HepG2 (cell line): Measurements from ENCODE around the gene APC2. TPM values are rescaled to one million over a fixed set of nuclear protein-coding genes. Genes with fewer than 3 reads are reported as not detected.

Experiments used
- ATAC-seq: fragments of 200-7000 bp; cut with Tn5 transposase; 3 replicates; pipeline ENCODE4 v1.9.1; 2020; ENCODE audit warnings: mild to moderate bottlenecking, moderate library complexity
- BruUV-seq: library from RNA; stranded (reverse); fragments of 400-500 nt; replicated peaks from 2 replicates; lab custom pipeline; 2021; lab: Mats Ljungman, UMichigan
- CTCF ChIA-PET: fragments of 300-600 bp; formaldehyde crosslinking; extraction: SDS; loops from one replicate; lab custom pipeline; 2021; ENCODE audit warnings: low total read pairs, inconsistent platforms, low intra/inter-chr PET ratio; lab: Yijun Ruan, JAX
- POLR2A ChIA-PET: fragments of 350-600 bp; sonication (Branson Sonifier 250); formaldehyde crosslinking; loops from one replicate; lab custom pipeline; 2020; ENCODE audit warnings: antibody characterized with exemption, inconsistent platforms; lab: Yijun Ruan, JAX
- DNase-seq: peaks from one replicate; pipeline ENCODE4 v3.0.0-alpha.2; 2015; ENCODE audit warnings: low spot score
- FAIRE-seq: peaks from 3 replicates; lab custom pipeline; 2011; peaks lifted over from hg19 to GRCh38; lab: Jason Lieb, UNC
- H2AFZ ChIP-seq: one replicate; pipeline ENCODE4 v1.6.1; 2011; ENCODE audit warnings: low read length, inconsistent platforms
- H3K27ac ChIP-seq: fragments of 300-600 bp; 3 replicates; pipeline ENCODE4 v1.8.0; 2011; ENCODE audit warnings: mixed run types, mild to moderate bottlenecking, mixed read lengths, low read length, inconsistent platforms; ENCODE audit not compliant: insufficient read depth; ENCODE audit errors: extremely low read length
- H3K27me3 ChIP-seq, 2 experiments: fragments of 200-600 bp in 1 of 2; 2 replicates in 1 of 2; 3 replicates in 1 of 2; pipeline versions ENCODE4 v1.6.0 to v1.8.0; 2011; ENCODE audit warnings: low read length in 2 of 2, mild to moderate bottlenecking in 2 of 2, moderate library complexity in 2 of 2, inconsistent platforms in 1 of 2; ENCODE audit not compliant: insufficient read depth in 2 of 2, control insufficient read depth in 1 of 2
- H3K36me3 ChIP-seq, 2 experiments: fragments of 200-600 bp in 1 of 2; replicated peaks in 1 of 2; 2 replicates in 1 of 2; 3 replicates in 1 of 2; pipeline versions ENCODE4 v1.5.1 to v1.8.0; 2011; ENCODE audit warnings: low read length in 2 of 2, inconsistent platforms in 1 of 2; ENCODE audit not compliant: insufficient read depth in 2 of 2, control insufficient read depth in 1 of 2
- H3K4me1 ChIP-seq: 2 replicates; pipeline ENCODE4 v1.5.1; 2012; ENCODE audit warnings: low read length, inconsistent platforms; ENCODE audit not compliant: insufficient read depth
- H3K4me2 ChIP-seq: 2 replicates; pipeline ENCODE4 v1.6.0; 2011; ENCODE audit warnings: low read depth, low read length, inconsistent platforms
- H3K4me3 ChIP-seq, 3 experiments: fragments of 200-600 bp in 1 of 3; sonication (generic), shearing (Covaris generic) in 1 of 3; replicated peaks in 1 of 3; 2 replicates each; pipeline ENCODE4 v1.5.1; 2011 to 2016; ENCODE audit warnings: low read length in 3 of 3, inconsistent platforms in 2 of 3, low read depth in 2 of 3, mild to moderate bottlenecking in 2 of 3, control low read depth in 1 of 3, mixed read lengths in 1 of 3; ENCODE audit not compliant: insufficient read depth in 1 of 3
- H3K79me2 ChIP-seq: one replicate; pipeline ENCODE4 v1.6.1; 2011; ENCODE audit warnings: low read length, inconsistent platforms; ENCODE audit not compliant: insufficient read depth
- H3K9ac ChIP-seq: 2 replicates; pipeline ENCODE4 v1.6.0; 2011; ENCODE audit warnings: mild to moderate bottlenecking, low read depth, low read length, inconsistent platforms; ENCODE audit not compliant: insufficient read depth
- H3K9me3 ChIP-seq: 2 replicates; pipeline ENCODE4 v1.5.1; 2012; ENCODE audit warnings: mild to moderate bottlenecking, low read length
- H4K20me1 ChIP-seq: 2 replicates; pipeline ENCODE4 v1.6.0; 2011; ENCODE audit warnings: inconsistent platforms, mild to moderate bottlenecking, low read length, moderate library complexity; ENCODE audit not compliant: insufficient read depth
- NCOA2 ChIP-seq: sonication (generic); formaldehyde crosslinking; IDR thresholded peaks from 2 replicates; pipeline ENCODE4 v1.8.0; 2022; ENCODE audit warnings: inconsistent platforms
- NFIC ChIP-seq: IDR thresholded peaks from 2 replicates; pipeline ENCODE4 v1.6.1; 2012; ENCODE audit warnings: mild to moderate bottlenecking, low read length, inconsistent platforms
- PAF1 ChIP-seq: IDR thresholded peaks from 2 replicates; pipeline ENCODE4 v1.6.1; 2016; ENCODE audit warnings: missing genetic modification reagents, missing compliant biosample characterization
- RBFOX2 ChIP-seq: fragments of 200-400 bp; formaldehyde crosslinking; IDR thresholded peaks from 2 replicates; pipeline ENCODE4 v1.6.1; 2017; ENCODE audit warnings: low read depth, mild to moderate bottlenecking, low read length
- SALL1 ChIP-seq: sonication (generic); formaldehyde crosslinking; IDR thresholded peaks from 2 replicates; pipeline ENCODE4 v1.8.0; 2022; ENCODE audit warnings: mild to moderate bottlenecking, missing genetic modification reagents
- SMAD9 ChIP-seq: sonication (generic); formaldehyde crosslinking; IDR thresholded peaks from 2 replicates; pipeline ENCODE4 v1.5.1; 2020; ENCODE audit warnings: mild to moderate bottlenecking, missing genetic modification reagents
- ZNF788 ChIP-seq: sonication (generic); formaldehyde crosslinking; IDR thresholded peaks from 2 replicates; pipeline ENCODE4 v1.5.0; 2020; ENCODE audit warnings: mild to moderate bottlenecking, missing genetic modification reagents, borderline replicate concordance
- WGBS: methylation state at CpG from one replicate; pipeline ENCODE4 v1.1.6; 2017; ENCODE audit warnings: low lambda C conversion rate; 5-methylcytosine and 5-hydroxymethylcytosine counted together
- in situ Hi-C: cut with HindIII; loops from 2 replicates; pipeline ENCODE4 v1.10.0; 2017; ENCODE audit warnings: low pct_unique_long_range_greater_than_20kb; ENCODE audit not compliant: extremely low pct_ligation_motif_present
- intact Hi-C: fragments of 100-400 bp; cut with micrococcal nuclease; formaldehyde crosslinking; loops from one replicate; pipeline ENCODE4 v1.10.0; 2022; ENCODE audit not compliant: unreplicated experiment
- polyA plus RNA-seq, 8 experiments: library from polyadenylated mRNA; depleted of rRNA in 3 of 8; stranded (reverse) in 7 of 8; unstranded in 1 of 8; fragments of >200 nt; fragmentation: Illumina TruSeq in 4 of 8; extraction: Trizol in 4 of 8; gene quantifications; 2 replicates each; pipeline versions ENCODE4 v1.2.1 to v1.2.3, GENCODE V29; 2011 to 2016; ENCODE audit warnings: low read depth in 4 of 8, missing spikeins in 1 of 8, mixed read lengths in 1 of 8; ENCODE audit not compliant: insufficient read depth in 1 of 8
- total RNA-seq, 5 experiments: library from RNA; depleted of rRNA; stranded (reverse); fragments of >200 nt; fragmentation: Illumina TruSeq; extraction: Trizol; gene quantifications; 2 replicates each; pipeline ENCODE4 v1.2.3, GENCODE V29; 2016; ENCODE audit warnings: low read depth in 1 of 5
- TF ChIP-seq, protein P1 (sequence below): sonication (generic); formaldehyde crosslinking; IDR thresholded peaks from 2 replicates; pipeline ENCODE4 v1.5.1; 2020; ENCODE audit warnings: mild to moderate bottlenecking, missing genetic modification reagents, moderate library complexity
- TF ChIP-seq, protein P2 (sequence below): sonication (generic); formaldehyde crosslinking; IDR thresholded peaks from 2 replicates; pipeline ENCODE4 v1.5.0; 2020; ENCODE audit warnings: missing genetic modification reagents, mild to moderate bottlenecking, borderline replicate concordance

Gene APC2
- total and polyA plus RNA-seq, 2 of the 13 experiments (the other 11 are each of a cell fraction or from before 2014, with no cell fraction given): 0.08 to 0.22 TPM

DNA sequence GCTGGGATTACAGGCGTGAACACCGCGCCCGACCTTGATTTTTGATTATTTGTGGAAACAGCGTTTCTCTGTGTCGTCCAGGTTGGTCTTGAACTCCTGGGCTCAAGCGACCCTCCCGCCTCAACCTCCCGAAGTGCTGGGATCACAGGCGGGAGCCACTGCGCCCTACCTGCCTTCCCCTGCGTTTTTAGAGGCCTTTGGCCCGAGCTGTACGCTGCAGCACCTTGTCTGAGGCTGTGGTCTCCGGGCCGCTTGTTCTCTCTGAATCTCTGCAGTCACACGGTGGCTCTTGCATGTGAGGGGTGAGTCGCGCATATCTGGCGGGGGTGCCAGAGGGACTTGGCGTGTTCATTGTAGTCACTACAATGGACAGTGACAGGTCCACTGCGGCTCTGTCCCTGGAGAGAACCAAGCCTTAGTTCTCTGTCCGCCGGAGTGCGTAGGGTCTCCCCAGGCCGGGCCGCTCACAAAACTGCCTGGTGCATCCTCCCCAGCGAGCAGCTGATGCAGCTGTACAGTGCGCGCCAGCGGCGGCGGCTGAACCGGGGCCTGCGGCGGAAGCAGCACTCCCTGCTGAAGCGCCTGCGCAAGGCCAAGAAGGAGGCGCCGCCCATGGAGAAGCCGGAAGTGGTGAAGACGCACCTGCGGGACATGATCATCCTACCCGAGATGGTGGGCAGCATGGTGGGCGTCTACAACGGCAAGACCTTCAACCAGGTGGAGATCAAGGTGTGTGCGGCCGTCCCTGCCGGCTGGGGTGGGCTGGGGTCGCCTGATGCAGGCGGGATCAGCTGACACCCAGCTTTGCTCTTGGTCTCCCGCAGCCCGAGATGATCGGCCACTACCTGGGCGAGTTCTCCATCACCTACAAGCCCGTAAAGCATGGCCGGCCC, 10.2 kb upstream of the APC2 start (continued):
- TF ChIP-seq, protein P1, sequence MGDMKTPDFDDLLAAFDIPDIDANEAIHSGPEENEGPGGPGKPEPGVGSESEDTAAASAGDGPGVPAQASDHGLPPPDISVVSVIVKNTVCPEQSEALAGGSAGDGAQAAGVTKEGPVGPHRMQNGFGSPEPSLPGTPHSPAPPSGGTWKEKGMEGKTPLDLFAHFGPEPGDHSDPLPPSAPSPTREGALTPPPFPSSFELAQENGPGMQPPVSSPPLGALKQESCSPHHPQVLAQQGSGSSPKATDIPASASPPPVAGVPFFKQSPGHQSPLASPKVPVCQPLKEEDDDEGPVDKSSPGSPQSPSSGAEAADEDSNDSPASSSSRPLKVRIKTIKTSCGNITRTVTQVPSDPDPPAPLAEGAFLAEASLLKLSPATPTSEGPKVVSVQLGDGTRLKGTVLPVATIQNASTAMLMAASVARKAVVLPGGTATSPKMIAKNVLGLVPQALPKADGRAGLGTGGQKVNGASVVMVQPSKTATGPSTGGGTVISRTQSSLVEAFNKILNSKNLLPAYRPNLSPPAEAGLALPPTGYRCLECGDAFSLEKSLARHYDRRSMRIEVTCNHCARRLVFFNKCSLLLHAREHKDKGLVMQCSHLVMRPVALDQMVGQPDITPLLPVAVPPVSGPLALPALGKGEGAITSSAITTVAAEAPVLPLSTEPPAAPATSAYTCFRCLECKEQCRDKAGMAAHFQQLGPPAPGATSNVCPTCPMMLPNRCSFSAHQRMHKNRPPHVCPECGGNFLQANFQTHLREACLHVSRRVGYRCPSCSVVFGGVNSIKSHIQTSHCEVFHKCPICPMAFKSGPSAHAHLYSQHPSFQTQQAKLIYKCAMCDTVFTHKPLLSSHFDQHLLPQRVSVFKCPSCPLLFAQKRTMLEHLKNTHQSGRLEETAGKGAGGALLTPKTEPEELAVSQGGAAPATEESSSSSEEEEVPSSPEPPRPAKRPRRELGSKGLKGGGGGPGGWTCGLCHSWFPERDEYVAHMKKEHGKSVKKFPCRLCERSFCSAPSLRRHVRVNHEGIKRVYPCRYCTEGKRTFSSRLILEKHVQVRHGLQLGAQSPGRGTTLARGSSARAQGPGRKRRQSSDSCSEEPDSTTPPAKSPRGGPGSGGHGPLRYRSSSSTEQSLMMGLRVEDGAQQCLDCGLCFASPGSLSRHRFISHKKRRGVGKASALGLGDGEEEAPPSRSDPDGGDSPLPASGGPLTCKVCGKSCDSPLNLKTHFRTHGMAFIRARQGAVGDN (CRISPR knock-in tag): peak; percentile 50
- TF ChIP-seq ZNF788 (CRISPR knock-in tag): peak; percentile 32; the same call in 1 of the 2 replicates

DNA sequence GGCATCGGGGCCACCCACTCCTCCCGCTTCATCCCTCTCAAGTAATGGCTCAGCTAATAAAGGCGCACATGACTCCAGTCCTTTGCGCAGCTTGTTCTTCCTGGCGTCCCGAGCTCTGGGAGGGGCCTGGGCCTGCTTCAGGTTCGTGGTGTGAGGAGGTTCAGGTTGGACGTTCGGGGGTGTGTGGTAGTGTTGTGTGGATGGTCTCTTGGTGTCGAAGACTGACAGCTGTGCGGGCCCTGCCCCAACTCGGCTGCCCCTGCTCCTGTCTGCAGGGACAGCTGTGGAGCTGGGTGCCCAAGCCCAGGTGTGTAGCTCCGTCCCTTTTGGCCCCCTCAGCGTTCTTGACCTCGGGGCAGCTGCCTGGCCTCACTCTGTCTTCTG, 9.5 kb upstream of the APC2 start:
- Histone ChIP-seq H3K36me3 (peaks cover 13 to 33% of the 10 kb centered on the region in 2 experiments), H2AFZ (no peak overlapping the region), H3K79me2 (peaks cover 31% of the 10 kb centered on the region), H3K4me2 (peak overlapping the region; percentile 20; the same call in 1 of the 2 replicates), H3K4me1 (peaks cover 42% of the 10 kb centered on the region), H4K20me1 (peaks cover 36% of the 10 kb centered on the region), H3K9me3 (no peaks in the 10 kb centered on the region), H3K27me3 (no peaks in the 10 kb centered on the region), H3K4me3 (peak overlapping the region in 2 of 3 experiments; percentile 19 to 87; a peak in 3 of 6 replicates), H3K27ac (no peak overlapping the region), H3K9ac (peak overlapping the region; percentile 43; the same call in 1 of the 2 replicates)
- FAIRE-seq (no peak), ATAC-seq (no peak), DNase-seq (no peak)
- POLR2A ChIA-PET: interaction anchor here (0.9 kb wide), 1 partner anchor 31 kb away, joined by 3 read pairs; no protein-coding TSS in a partner anchor
- no TSS peak for BruUV-seq
- CTCF ChIA-PET: no interaction called here
- intact Hi-C loops: no loop called here
- WGBS: 89% methylated on average over 13 of the region's 15 CpGs
- in situ Hi-C loops: no loop called here
- TF ChIP-seq NCOA2 (CRISPR knock-in tag) (no peak), SALL1 (CRISPR knock-in tag) (no peak), SMAD9 (CRISPR knock-in tag) (no peak), NFIC (no peak), RBFOX2 (peak; percentile 54), PAF1 (CRISPR knock-in tag) (no peak)
- TF ChIP-seq, protein P2, sequence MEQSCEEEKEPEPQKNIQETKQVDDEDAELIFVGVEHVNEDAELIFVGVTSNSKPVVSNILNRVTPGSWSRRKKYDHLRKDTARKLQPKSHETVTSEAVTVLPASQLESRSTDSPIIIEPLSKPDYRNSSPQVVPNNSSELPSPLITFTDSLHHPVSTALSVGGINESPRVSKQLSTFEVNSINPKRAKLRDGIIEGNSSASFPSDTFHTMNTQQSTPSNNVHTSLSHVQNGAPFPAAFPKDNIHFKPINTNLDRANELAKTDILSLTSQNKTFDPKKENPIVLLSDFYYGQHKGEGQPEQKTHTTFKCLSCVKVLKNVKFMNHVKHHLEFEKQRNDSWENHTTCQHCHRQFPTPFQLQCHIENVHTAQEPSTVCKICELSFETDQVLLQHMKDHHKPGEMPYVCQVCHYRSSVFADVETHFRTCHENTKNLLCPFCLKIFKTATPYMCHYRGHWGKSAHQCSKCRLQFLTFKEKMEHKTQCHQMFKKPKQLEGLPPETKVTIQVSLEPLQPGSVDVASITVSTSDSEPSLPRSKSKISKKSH (CRISPR knock-in tag): 0 out of 2 replicates have a peak, but pooled peaks have one; percentile 7
